GM12878 (cell line): ENCODE data around the gene PRRX2. TPM values are rescaled to one million over a fixed set of nuclear protein-coding genes. Genes with fewer than 3 reads are reported as not detected.

ENCODE experiments used
- ATAC-seq: fragments of 200-7000 bp; cut with Tn5 transposase; 3 replicates; pipeline ENCODE4 v1.9.1; 2020; ENCODE audit warnings: mild to moderate bottlenecking, moderate library complexity
- BruUV-seq: library from RNA; stranded (reverse); fragments of 400-500 nt; replicated peaks from 2 replicates; lab custom pipeline; 2021; lab: Mats Ljungman, UMichigan
- CTCF ChIA-PET: fragments of 300-600 bp; sonication (Branson Sonifier 250); formaldehyde crosslinking; extraction: SDS; loops from one replicate; lab custom pipeline; 2021; ENCODE audit warnings: inconsistent platforms; lab: Yijun Ruan, JAX
- POLR2A ChIA-PET: fragments of 350-600 bp; formaldehyde crosslinking; extraction: SDS; loops from one replicate; lab custom pipeline; 2021; ENCODE audit warnings: inconsistent platforms; lab: Charles Lee
- RAD21 ChIA-PET: fragments of 300-600 bp; sonication (Branson Sonifier 250); formaldehyde crosslinking; loops from one replicate; lab custom pipeline; 2023; ENCODE audit warnings: antibody characterized with exemption; ENCODE audit not compliant: unreplicated experiment; lab: Charles Lee
- SMC1A ChIA-PET: fragments of 300-600 bp; sonication (Branson Sonifier 250); formaldehyde crosslinking; loops from one replicate; lab custom pipeline; 2023; ENCODE audit not compliant: unreplicated experiment, uncharacterized antibody; lab: Charles Lee
- DNase-seq: peaks from one replicate; pipeline ENCODE4 v3.0.0-alpha.2; 2011; ENCODE audit warnings: low read depth, low spot score
- FAIRE-seq: peaks from 3 replicates; lab custom pipeline; 2011; peaks lifted over from hg19 to GRCh38; lab: Jason Lieb, UNC
- H2AFZ ChIP-seq: 2 replicates; pipeline ENCODE4 v1.6.0; 2011; ENCODE audit warnings: low read depth, low read length, control low read depth; ENCODE audit not compliant: control insufficient read depth
- H3K27ac ChIP-seq: 2 replicates; pipeline ENCODE4 v1.5.1; 2011; ENCODE audit warnings: control low read depth; ENCODE audit not compliant: control insufficient read depth, insufficient read depth
- H3K27me3 ChIP-seq, 2 experiments: replicated peaks in 1 of 2; 2 replicates each; pipeline versions ENCODE4 v1.6.0 to v1.6.1; 2011; ENCODE audit warnings: low read length in 1 of 2; ENCODE audit not compliant: control insufficient read depth in 2 of 2, insufficient read depth in 2 of 2
- H3K36me3 ChIP-seq, 2 experiments: 2 replicates each; pipeline ENCODE4 v1.5.1; 2011; ENCODE audit warnings: low read length in 1 of 2; ENCODE audit not compliant: control insufficient read depth in 2 of 2, insufficient read depth in 2 of 2
- H3K4me1 ChIP-seq: 2 replicates; pipeline ENCODE4 v1.6.1; 2011; ENCODE audit warnings: mild to moderate bottlenecking, low read length, moderate library complexity, mixed read lengths; ENCODE audit not compliant: control insufficient read depth, insufficient read depth
- H3K4me2 ChIP-seq: 2 replicates; pipeline ENCODE4 v1.6.0; 2011; ENCODE audit warnings: control low read depth; ENCODE audit not compliant: control insufficient read depth, insufficient read depth
- H3K4me3 ChIP-seq: fragments of 200-600 bp; sonication (generic); 2 replicates; pipeline ENCODE4 v1.5.1; 2016
- H3K79me2 ChIP-seq: 2 replicates; pipeline ENCODE4 v1.6.0; 2011; ENCODE audit warnings: low read length; ENCODE audit not compliant: control insufficient read depth, insufficient read depth
- H3K9ac ChIP-seq: 2 replicates; pipeline ENCODE4 v1.8.0; 2011; ENCODE audit warnings: low read length, control low read depth, mixed read lengths; ENCODE audit not compliant: control insufficient read depth, insufficient read depth
- H3K9me3 ChIP-seq: replicated peaks from 3 replicates; pipeline ENCODE4 v1.5.1; 2011; ENCODE audit warnings: mild to moderate bottlenecking, low read length; ENCODE audit not compliant: control insufficient read depth, insufficient read depth
- H4K20me1 ChIP-seq: 2 replicates; pipeline ENCODE4 v1.6.0; 2011; ENCODE audit not compliant: control insufficient read depth, insufficient read depth
- CBX5 ChIP-seq: sonication (generic); IDR thresholded peaks from 2 replicates; pipeline ENCODE4 v1.6.1; 2016; ENCODE audit warnings: low read depth, moderate library complexity, mild to moderate bottlenecking, inconsistent platforms
- CHD1 ChIP-seq: IDR thresholded peaks from 2 replicates; pipeline ENCODE4 v1.6.1; 2012; ENCODE audit warnings: low read depth, low read length, improper control_type of control experiment
- CHD2 ChIP-seq: IDR thresholded peaks from 2 replicates; pipeline ENCODE4 v1.6.1; 2011; ENCODE audit warnings: low read depth, low read length, improper control_type of control experiment, borderline replicate concordance
- E4F1 ChIP-seq: fragments of 450-650 bp; IDR thresholded peaks from 2 replicates; pipeline ENCODE4 v1.6.1; 2018; ENCODE audit warnings: borderline replicate concordance, mild to moderate bottlenecking; ENCODE audit not compliant: partially characterized antibody
- GATAD2B ChIP-seq: fragments of 450-650 bp; conservative IDR thresholded peaks from 2 replicates; pipeline ENCODE4 v1.6.1; 2017; ENCODE audit warnings: low read depth, mild to moderate bottlenecking, moderate library complexity
- HDGF ChIP-seq: fragments of 450-650 bp; IDR thresholded peaks from 2 replicates; pipeline ENCODE4 v1.6.1; 2016; ENCODE audit warnings: antibody characterized with exemption
- KAT2A ChIP-seq: conservative IDR thresholded peaks from 2 replicates; pipeline ENCODE4 v1.6.1; 2011; ENCODE audit warnings: low read depth, low read length; ENCODE audit not compliant: control insufficient read depth
- KLF5 ChIP-seq: fragments of 450-650 bp; IDR thresholded peaks from 2 replicates; pipeline ENCODE4 v1.6.1; 2014; ENCODE audit warnings: mild to moderate bottlenecking; ENCODE audit not compliant: partially characterized antibody
- MEF2A ChIP-seq: IDR thresholded peaks from 2 replicates; pipeline ENCODE4 v1.6.1; 2011; ENCODE audit warnings: low read depth, mild to moderate bottlenecking, low read length, moderate library complexity; ENCODE audit not compliant: insufficient read depth
- NBN ChIP-seq: fragments of 450-650 bp; IDR thresholded peaks from 2 replicates; pipeline ENCODE4 v1.6.1; 2016
- NR2C1 ChIP-seq: fragments of 450-650 bp; IDR thresholded peaks from 2 replicates; pipeline ENCODE4 v1.6.1; 2017; ENCODE audit warnings: antibody characterized with exemption, mild to moderate bottlenecking, moderate library complexity
- RCOR1 ChIP-seq: conservative IDR thresholded peaks from 2 replicates; pipeline ENCODE4 v1.6.1; 2012; ENCODE audit warnings: low read depth, low read length, improper control_type of control experiment
- RFX5 ChIP-seq: IDR thresholded peaks from 2 replicates; pipeline ENCODE4 v1.6.1; 2011; ENCODE audit warnings: low read depth, low read length, improper control_type of control experiment
- STAT1 ChIP-seq: fragments of 450-650 bp; conservative IDR thresholded peaks from 2 replicates; pipeline ENCODE4 v1.6.1; 2014; ENCODE audit warnings: antibody characterized with exemption, mild to moderate bottlenecking
- TCF12 ChIP-seq: IDR thresholded peaks from 2 replicates; pipeline ENCODE4 v1.6.1; 2011; ENCODE audit warnings: low read depth, mild to moderate bottlenecking, low read length
- WGBS: methylation state at CpG from one replicate; pipeline ENCODE4 v1.1.6; 2016; ENCODE audit warnings: low lambda C conversion rate; ENCODE audit not compliant: insufficient replicate concordance, insufficient coverage; ENCODE audit errors: missing lambda C conversion rate; 5-methylcytosine and 5-hydroxymethylcytosine counted together
- in situ Hi-C: fragments of 300-500 bp; cut with MboI; formaldehyde crosslinking; loops from 9 replicates; pipeline ENCODE4 v1.14.3; 2018; ENCODE audit warnings: mixed read lengths
- intact Hi-C: fragments of 100-400 bp; cut with micrococcal nuclease; formaldehyde crosslinking; loops from one replicate; pipeline ENCODE4 v1.14.2; 2022; ENCODE audit not compliant: unreplicated experiment
- polyA plus RNA-seq, 11 experiments: library from polyadenylated mRNA; depleted of rRNA in 4 of 11; unstranded in 6 of 11; stranded (reverse) in 5 of 11; fragments of >200 nt; fragmentation: Nextera tagmentation in 4 of 11; fragmentation: Illumina TruSeq in 1 of 11; extraction: Ambion mirVana in 4 of 11; extraction: Trizol in 1 of 11; gene quantifications; 1 replicate in 1 of 11; 2 replicates in 10 of 11; pipeline versions ENCODE4 v1.2.1 to v1.2.3, GENCODE V29; 2011 to 2016; ENCODE audit warnings: inconsistent platforms in 2 of 11, missing spikeins in 2 of 11, low read depth in 1 of 11
- total RNA-seq, 4 experiments: library from RNA; depleted of rRNA in 3 of 4; stranded (reverse); fragments of >200 nt in 3 of 4; fragmentation: Illumina TruSeq in 1 of 4; extraction: Trizol in 1 of 4; gene quantifications; 2 replicates each; pipeline versions ENCODE4 v1.2.1 to v1.2.3, GENCODE V29; 2013 to 2021
- TF ChIP-seq, protein P1 (sequence below): fragments of 450-650 bp; IDR thresholded peaks from 2 replicates; pipeline ENCODE4 v1.6.1; 2017; ENCODE audit warnings: mild to moderate bottlenecking
- TF ChIP-seq, protein P2 (sequence below): IDR thresholded peaks from 2 replicates; pipeline ENCODE4 v1.6.1; 2012; ENCODE audit warnings: low read depth, low read length, improper control_type of control experiment
- TF ChIP-seq, protein P3 (sequence below): IDR thresholded peaks from 2 replicates; pipeline ENCODE4 v1.6.1; 2012; ENCODE audit warnings: low read depth, low read length, improper control_type of control experiment

Gene PRRX2
- total and polyA plus RNA-seq, 10 of the 15 experiments (the other 5 are each of a cell fraction or from before 2014, with no cell fraction given) = not detected

- 25% methylated on average over 5 of the region's 5 CpGs for WGBS
- FAIRE-seq (no peak), ATAC-seq (no peak), DNase-seq (no peak)
- ChIA-PET POLR2A (no interaction called here), CTCF (no interaction called here), RAD21 (no interaction called here), SMC1A (no interaction called here)
- Histone ChIP-seq H3K4me1 (no peaks in the 10 kb centered on the region), H2AFZ (no peak overlapping the region), H3K36me3 (no peaks in the 10 kb centered on the region), H4K20me1 (no peaks in the 10 kb centered on the region), H3K4me3 (no peak overlapping the region), H3K9me3 (no peaks in the 10 kb centered on the region), H3K27ac (no peak overlapping the region), H3K79me2 (no peaks in the 10 kb centered on the region), H3K27me3 (no peaks in the 10 kb centered on the region; a peak in 1 of 4 replicates), H3K9ac (no peak overlapping the region), H3K4me2 (no peak overlapping the region)
- intact Hi-C loops (no loop called here), in situ Hi-C loops (no loop called here)
- no TSS peak for BruUV-seq
- TF ChIP-seq NBN = no peak
- TF ChIP-seq CHD2 = no peak
- TF ChIP-seq, protein P1, sequence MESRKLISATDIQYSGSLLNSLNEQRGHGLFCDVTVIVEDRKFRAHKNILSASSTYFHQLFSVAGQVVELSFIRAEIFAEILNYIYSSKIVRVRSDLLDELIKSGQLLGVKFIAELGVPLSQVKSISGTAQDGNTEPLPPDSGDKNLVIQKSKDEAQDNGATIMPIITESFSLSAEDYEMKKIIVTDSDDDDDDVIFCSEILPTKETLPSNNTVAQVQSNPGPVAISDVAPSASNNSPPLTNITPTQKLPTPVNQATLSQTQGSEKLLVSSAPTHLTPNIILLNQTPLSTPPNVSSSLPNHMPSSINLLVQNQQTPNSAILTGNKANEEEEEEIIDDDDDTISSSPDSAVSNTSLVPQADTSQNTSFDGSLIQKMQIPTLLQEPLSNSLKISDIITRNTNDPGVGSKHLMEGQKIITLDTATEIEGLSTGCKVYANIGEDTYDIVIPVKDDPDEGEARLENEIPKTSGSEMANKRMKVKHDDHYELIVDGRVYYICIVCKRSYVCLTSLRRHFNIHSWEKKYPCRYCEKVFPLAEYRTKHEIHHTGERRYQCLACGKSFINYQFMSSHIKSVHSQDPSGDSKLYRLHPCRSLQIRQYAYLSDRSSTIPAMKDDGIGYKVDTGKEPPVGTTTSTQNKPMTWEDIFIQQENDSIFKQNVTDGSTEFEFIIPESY = no peak
- TF ChIP-seq RFX5 = no peak
- TF ChIP-seq KLF5 = no peak
- no peak for TF ChIP-seq NR2C1
- TF ChIP-seq KAT2A = no peak
- no peak for TF ChIP-seq STAT1
- no peak for TF ChIP-seq E4F1
- no peak for TF ChIP-seq MEF2A
- TF ChIP-seq, protein P2, sequence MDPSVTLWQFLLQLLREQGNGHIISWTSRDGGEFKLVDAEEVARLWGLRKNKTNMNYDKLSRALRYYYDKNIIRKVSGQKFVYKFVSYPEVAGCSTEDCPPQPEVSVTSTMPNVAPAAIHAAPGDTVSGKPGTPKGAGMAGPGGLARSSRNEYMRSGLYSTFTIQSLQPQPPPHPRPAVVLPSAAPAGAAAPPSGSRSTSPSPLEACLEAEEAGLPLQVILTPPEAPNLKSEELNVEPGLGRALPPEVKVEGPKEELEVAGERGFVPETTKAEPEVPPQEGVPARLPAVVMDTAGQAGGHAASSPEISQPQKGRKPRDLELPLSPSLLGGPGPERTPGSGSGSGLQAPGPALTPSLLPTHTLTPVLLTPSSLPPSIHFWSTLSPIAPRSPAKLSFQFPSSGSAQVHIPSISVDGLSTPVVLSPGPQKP = no peak
- no peak for TF ChIP-seq GATAD2B
- no peak for TF ChIP-seq HDGF
- TF ChIP-seq, protein P3, sequence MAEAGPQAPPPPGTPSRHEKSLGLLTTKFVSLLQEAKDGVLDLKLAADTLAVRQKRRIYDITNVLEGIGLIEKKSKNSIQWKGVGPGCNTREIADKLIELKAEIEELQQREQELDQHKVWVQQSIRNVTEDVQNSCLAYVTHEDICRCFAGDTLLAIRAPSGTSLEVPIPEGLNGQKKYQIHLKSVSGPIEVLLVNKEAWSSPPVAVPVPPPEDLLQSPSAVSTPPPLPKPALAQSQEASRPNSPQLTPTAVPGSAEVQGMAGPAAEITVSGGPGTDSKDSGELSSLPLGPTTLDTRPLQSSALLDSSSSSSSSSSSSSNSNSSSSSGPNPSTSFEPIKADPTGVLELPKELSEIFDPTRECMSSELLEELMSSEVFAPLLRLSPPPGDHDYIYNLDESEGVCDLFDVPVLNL = no peak
- TF ChIP-seq RCOR1 = no peak
- no peak for TF ChIP-seq CHD1
- no peak for TF ChIP-seq TCF12
- no peak for TF ChIP-seq CBX5
Observed at GRCh38 chr9:129722913-129723312, 57.5 kb downstream of the PRRX2 start.
